Measurements from ENCODE around the gene GADL1. TPM values are rescaled to one million over a fixed set of nuclear protein-coding genes. Genes with fewer than 3 reads are reported as not detected.

The GADL1 gene
- total RNA-seq, 1 experiment from 2014 or later: not detected

DNA sequence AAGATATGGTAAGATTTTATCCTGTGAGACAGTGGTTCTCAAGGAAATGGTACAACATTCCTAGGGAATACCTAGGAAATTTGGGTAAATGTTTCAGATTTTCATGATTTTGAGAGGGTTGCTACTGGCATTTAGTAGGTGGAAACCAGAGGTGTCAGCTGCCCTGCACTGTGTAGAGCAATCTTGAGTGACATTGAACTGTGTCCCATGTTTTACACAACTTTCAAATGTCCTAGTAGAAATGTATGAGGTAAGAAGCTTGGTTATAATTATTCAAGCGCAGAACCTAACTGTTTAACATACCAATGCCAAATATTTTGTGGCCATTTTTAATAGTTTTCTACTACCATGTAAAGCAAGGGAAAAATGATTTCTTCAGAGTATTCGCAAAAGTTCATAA, 120.4 kb downstream of the GADL1 start (continued):
- TF ChIP-seq, protein P1, sequence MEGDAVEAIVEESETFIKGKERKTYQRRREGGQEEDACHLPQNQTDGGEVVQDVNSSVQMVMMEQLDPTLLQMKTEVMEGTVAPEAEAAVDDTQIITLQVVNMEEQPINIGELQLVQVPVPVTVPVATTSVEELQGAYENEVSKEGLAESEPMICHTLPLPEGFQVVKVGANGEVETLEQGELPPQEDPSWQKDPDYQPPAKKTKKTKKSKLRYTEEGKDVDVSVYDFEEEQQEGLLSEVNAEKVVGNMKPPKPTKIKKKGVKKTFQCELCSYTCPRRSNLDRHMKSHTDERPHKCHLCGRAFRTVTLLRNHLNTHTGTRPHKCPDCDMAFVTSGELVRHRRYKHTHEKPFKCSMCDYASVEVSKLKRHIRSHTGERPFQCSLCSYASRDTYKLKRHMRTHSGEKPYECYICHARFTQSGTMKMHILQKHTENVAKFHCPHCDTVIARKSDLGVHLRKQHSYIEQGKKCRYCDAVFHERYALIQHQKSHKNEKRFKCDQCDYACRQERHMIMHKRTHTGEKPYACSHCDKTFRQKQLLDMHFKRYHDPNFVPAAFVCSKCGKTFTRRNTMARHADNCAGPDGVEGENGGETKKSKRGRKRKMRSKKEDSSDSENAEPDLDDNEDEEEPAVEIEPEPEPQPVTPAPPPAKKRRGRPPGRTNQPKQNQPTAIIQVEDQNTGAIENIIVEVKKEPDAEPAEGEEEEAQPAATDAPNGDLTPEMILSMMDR (IDR thresholded peaks at IDR 0.05 in 2 of 3, conservative IDR thresholded peaks at IDR 0.05 in 1 of 3; ENCODE audit: borderline replicate concordance in 1 of 3, insufficient read depth in 1 of 3, low read depth in 2 of 3, low read length in 2 of 3): no peak
- TF ChIP-seq, protein P2, sequence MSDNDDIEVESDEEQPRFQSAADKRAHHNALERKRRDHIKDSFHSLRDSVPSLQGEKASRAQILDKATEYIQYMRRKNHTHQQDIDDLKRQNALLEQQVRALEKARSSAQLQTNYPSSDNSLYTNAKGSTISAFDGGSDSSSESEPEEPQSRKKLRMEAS (IDR thresholded peaks at IDR 0.05): no peak
- no peak for TF ChIP-seq POLR2AphosphoS5 (IDR thresholded peaks at IDR 0.05; ENCODE audit: low read depth, low read length)
- TF ChIP-seq TCF7L2 (IDR thresholded peaks at IDR 0.05; ENCODE audit: borderline replicate concordance, extremely low read depth, insufficient read depth, insufficient read length): no peak
- TF ChIP-seq SIN3A (IDR thresholded peaks at IDR 0.05; ENCODE audit: low read depth): no peak
- no peak for TF ChIP-seq POLR2A (IDR thresholded peaks at IDR 0.05; ENCODE audit: borderline replicate concordance, extremely low read depth, insufficient read depth, insufficient read length)
- no peak for TF ChIP-seq CEBPB (IDR thresholded peaks at IDR 0.05; ENCODE audit: low read depth)
- TF ChIP-seq SRF (IDR thresholded peaks at IDR 0.05; ENCODE audit: low read depth): no peak
- TF ChIP-seq EZH2 (IDR thresholded peaks at IDR 0.05): no peak
- no peak for TF ChIP-seq ZNF274 (IDR thresholded peaks at IDR 0.05; ENCODE audit: low read depth, low read length)
- TF ChIP-seq ZFX (IDR thresholded peaks at IDR 0.05): no peak

DNA sequence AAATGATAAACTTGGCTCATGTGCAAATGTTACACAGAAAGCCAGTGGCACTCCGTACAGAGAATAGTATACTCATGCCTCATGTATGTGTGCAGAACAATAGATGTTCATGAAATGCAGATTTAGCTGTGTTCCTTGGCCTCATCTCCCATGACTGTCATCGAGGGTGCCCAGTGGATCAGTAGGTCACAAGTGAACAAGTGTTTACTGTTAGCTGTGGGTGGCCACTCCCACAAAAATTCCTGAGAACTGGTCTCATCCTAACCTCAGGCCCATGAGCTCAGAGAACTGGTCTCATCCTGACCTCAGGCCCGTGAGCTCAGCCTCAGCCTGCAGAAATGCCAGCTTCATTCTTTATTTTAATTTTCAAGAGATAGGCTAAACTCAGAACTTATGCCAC, 124.1 kb downstream of the GADL1 start:
- DNase-seq (ENCODE audit: low read depth, low spot score) (peak; percentile 66), ATAC-seq (peak; percentile 98)
- Histone ChIP-seq H3K79me2 (ENCODE audit: insufficient read depth, low read length) (no peaks in the 10 kb centered on the region), H3K9ac (ENCODE audit: low read length) (no peak overlapping the region), H3K4me1 (ENCODE audit: control insufficient read depth in 1 of 2, insufficient read depth in 2 of 2, low read length in 2 of 2) (peaks cover 6 to 13% of the 10 kb centered on the region in 2 experiments; a peak in 3 of 4 replicates), H3K4me3 (replicated peaks in 1 of 2; ENCODE audit: low read depth in 1 of 2, low read length in 2 of 2) (no peak overlapping the region), H2AFZ (ENCODE audit: low read depth, low read length, poor library complexity, severe bottlenecking) (peak overlapping the region; percentile 76), H4K20me1 (ENCODE audit: insufficient read depth) (no peaks in the 10 kb centered on the region), H3K27me3 (ENCODE audit: insufficient read depth, low read length) (no peaks in the 10 kb centered on the region), H3K9me3 (ENCODE audit: control insufficient read depth in 1 of 2, insufficient read depth in 1 of 2, low read depth in 1 of 2, low read length in 2 of 2) (no peaks in the 10 kb centered on the region), H3K27ac (ENCODE audit: low read depth, low read length) (no peak overlapping the region), H3K36me3 (ENCODE audit: control insufficient read depth in 1 of 2, insufficient read depth in 2 of 2, low read length in 2 of 2) (no peaks in the 10 kb centered on the region), H3K4me2 (ENCODE audit: low read length) (peak overlapping the region; percentile 48), H3K9me2 (ENCODE audit: insufficient read depth) (no peaks in the 10 kb centered on the region)
- ChIA-PET RAD21 (ENCODE audit: low non-redundant PET in 1 of 2, low total read pairs in 2 of 2, uncharacterized antibody in 2 of 2, unreplicated experiment in 2 of 2) (interaction anchor here (0.8 to 1.0 kb wide), 2 partner anchors 158 to 362 kb away, joined by 3 read pairs; no protein-coding TSS in a partner anchor), CTCF (interaction anchor here (0.6 to 3.5 kb wide), 8 partner anchors 10 to 1384 kb away, joined by 3 to 23 read pairs (median 4); no protein-coding TSS in a partner anchor), POLR2A (no interaction called here)
- intact Hi-C loops (cut with micrococcal nuclease): no loop called here
- TF ChIP-seq SP1 (IDR thresholded peaks at IDR 0.05; ENCODE audit: low read depth) (0 out of 2 replicates have a peak, but pooled peaks have one; percentile 29), FOSL1 (IDR thresholded peaks at IDR 0.05; ENCODE audit: low read depth) (peak; percentile 23; the same call in 1 of the 2 replicates), ZBTB33 (IDR thresholded peaks at IDR 0.05; ENCODE audit: extremely low read depth, insufficient replicate concordance, low read length) (no peak)
- no TSS peak for BruUV-seq (replicated peaks)
